KMS-11 (cell line): ENCODE results near the gene ZDHHC24.
A peak's percentile ranks its signal among the peaks of the same experiment; 100 is the strongest.

Experiments used
- H2AFZ ChIP-seq: fragments of 200-600 bp; sonication (generic); 2 replicates; pipeline ENCODE4 v1.6.1; 2016; ENCODE audit warnings: antibody characterized with exemption, mixed run types, low read depth
- H3K27ac ChIP-seq: fragments of 200-600 bp; sonication (generic); 2 replicates; pipeline ENCODE4 v1.6.1; 2016; ENCODE audit warnings: mild to moderate bottlenecking, mixed run types
- H3K27me3 ChIP-seq: fragments of 200-600 bp; sonication (generic); 2 replicates; pipeline ENCODE4 v1.6.1; 2017; ENCODE audit warnings: mild to moderate bottlenecking, low read depth, mixed run types, moderate library complexity; ENCODE audit not compliant: insufficient read depth
- H3K36me3 ChIP-seq: fragments of 200-600 bp; sonication (generic); 2 replicates; pipeline ENCODE4 v1.6.1; 2017; ENCODE audit warnings: mild to moderate bottlenecking, mixed run types; ENCODE audit not compliant: insufficient read depth
- H3K4me1 ChIP-seq: fragments of 200-600 bp; sonication (generic); 2 replicates; pipeline ENCODE4 v1.6.1; 2016; ENCODE audit warnings: mild to moderate bottlenecking, low read depth, mixed run types; ENCODE audit not compliant: poor library complexity, severe bottlenecking
- H3K4me2 ChIP-seq: fragments of 200-600 bp; sonication (generic); 2 replicates; pipeline ENCODE4 v1.7.0; 2016; ENCODE audit warnings: mild to moderate bottlenecking, mixed run types
- H3K4me3 ChIP-seq: fragments of 200-600 bp; sonication (generic); IDR thresholded peaks from 2 replicates; pipeline ENCODE4 v1.6.1; 2017; ENCODE audit warnings: low read depth, low read length, mixed read lengths; ENCODE audit not compliant: insufficient read depth
- H3K79me2 ChIP-seq: fragments of 200-600 bp; sonication (generic); 2 replicates; pipeline ENCODE4 v1.6.1; 2016; ENCODE audit warnings: low read depth, mixed run types; ENCODE audit not compliant: insufficient read depth
- H3K9ac ChIP-seq: fragments of 200-600 bp; sonication (generic); 2 replicates; pipeline ENCODE4 v1.6.1; 2016; ENCODE audit warnings: mild to moderate bottlenecking, mixed run types
- H4K20me1 ChIP-seq: fragments of 200-600 bp; sonication (generic); 2 replicates; pipeline ENCODE4 v1.6.1; 2016; ENCODE audit warnings: mild to moderate bottlenecking, mixed run types; ENCODE audit not compliant: insufficient read depth
- CTCF ChIP-seq: fragments of 200-600 bp; sonication (generic); conservative IDR thresholded peaks from 2 replicates; pipeline ENCODE4 v1.6.1; 2017; ENCODE audit warnings: low read depth, mild to moderate bottlenecking, antibody characterized with exemption, low read length, moderate library complexity, mixed read lengths

ZDHHC24 gene

GRCh38 chr11:66494458-66494857 is 51.4 kb downstream of the ZDHHC24 start:
- no peaks in the 10 kb centered on the region for H3K27me3 ChIP-seq
- no peak overlapping the region for H3K4me3 ChIP-seq
- H3K9ac ChIP-seq = no peak overlapping the region
- no peaks in the 10 kb centered on the region for H4K20me1 ChIP-seq
- no peak overlapping the region for H3K4me2 ChIP-seq
- peaks cover 10% of the 10 kb centered on the region for H3K4me1 ChIP-seq
- no peak for TF ChIP-seq CTCF
- H3K36me3 ChIP-seq = no peaks in the 10 kb centered on the region
- H2AFZ ChIP-seq = no peak overlapping the region
- H3K27ac ChIP-seq = no peak overlapping the region
- no peaks in the 10 kb centered on the region for H3K79me2 ChIP-seq

GRCh38 chr11:66493130-66493529 is 52.7 kb downstream of the ZDHHC24 start:
- Histone ChIP-seq H3K4me3 (no peak overlapping the region), H3K4me2 (no peak overlapping the region), H4K20me1 (no peaks in the 10 kb centered on the region), H3K27ac (no peak overlapping the region), H3K27me3 (no peaks in the 10 kb centered on the region), H3K36me3 (no peaks in the 10 kb centered on the region), H3K4me1 (peaks cover 10% of the 10 kb centered on the region), H3K9ac (no peak overlapping the region), H2AFZ (no peak overlapping the region), H3K79me2 (no peaks in the 10 kb centered on the region)
- TF ChIP-seq CTCF = no peak

- Histone ChIP-seq H2AFZ (no peak overlapping the region), H3K27ac (no peak overlapping the region), H3K79me2 (no peaks in the 10 kb centered on the region), H3K36me3 (no peaks in the 10 kb centered on the region), H3K4me1 (peaks cover 10% of the 10 kb centered on the region), H3K27me3 (no peaks in the 10 kb centered on the region), H4K20me1 (no peaks in the 10 kb centered on the region), H3K4me2 (no peak overlapping the region; the same call in 1 of the 2 replicates), H3K9ac (no peak overlapping the region), H3K4me3 (no peak overlapping the region)
- TF ChIP-seq CTCF = no peak
Measured at GRCh38 chr11:66492161-66492865, 53.5 kb downstream of the ZDHHC24 start.

GRCh38 chr11:66491315-66491935 is 54.4 kb downstream of the ZDHHC24 start:
- no peaks in the 10 kb centered on the region for H4K20me1 ChIP-seq
- H3K27ac ChIP-seq = no peak overlapping the region
- TF ChIP-seq CTCF = 0 out of 2 replicates have a peak, but pooled peaks have one; percentile 19
- no peaks in the 10 kb centered on the region for H3K79me2 ChIP-seq
- no peak overlapping the region for H2AFZ ChIP-seq
- H3K9ac ChIP-seq = no peak overlapping the region
- no peaks in the 10 kb centered on the region for H3K27me3 ChIP-seq
- H3K4me3 ChIP-seq = no peak overlapping the region
- no peak overlapping the region for H3K4me2 ChIP-seq
- H3K36me3 ChIP-seq = no peaks in the 10 kb centered on the region
- H3K4me1 ChIP-seq = peaks cover 10% of the 10 kb centered on the region
